ENCODE measurements around the gene MAP6. TPM values are rescaled to one million over a fixed set of nuclear protein-coding genes. Genes with fewer than 3 reads are reported as not detected.

The MAP6 gene
- total and polyA plus RNA-seq, 12 donors: 1.2 to 9.1 (median 5.8) TPM

DNA sequence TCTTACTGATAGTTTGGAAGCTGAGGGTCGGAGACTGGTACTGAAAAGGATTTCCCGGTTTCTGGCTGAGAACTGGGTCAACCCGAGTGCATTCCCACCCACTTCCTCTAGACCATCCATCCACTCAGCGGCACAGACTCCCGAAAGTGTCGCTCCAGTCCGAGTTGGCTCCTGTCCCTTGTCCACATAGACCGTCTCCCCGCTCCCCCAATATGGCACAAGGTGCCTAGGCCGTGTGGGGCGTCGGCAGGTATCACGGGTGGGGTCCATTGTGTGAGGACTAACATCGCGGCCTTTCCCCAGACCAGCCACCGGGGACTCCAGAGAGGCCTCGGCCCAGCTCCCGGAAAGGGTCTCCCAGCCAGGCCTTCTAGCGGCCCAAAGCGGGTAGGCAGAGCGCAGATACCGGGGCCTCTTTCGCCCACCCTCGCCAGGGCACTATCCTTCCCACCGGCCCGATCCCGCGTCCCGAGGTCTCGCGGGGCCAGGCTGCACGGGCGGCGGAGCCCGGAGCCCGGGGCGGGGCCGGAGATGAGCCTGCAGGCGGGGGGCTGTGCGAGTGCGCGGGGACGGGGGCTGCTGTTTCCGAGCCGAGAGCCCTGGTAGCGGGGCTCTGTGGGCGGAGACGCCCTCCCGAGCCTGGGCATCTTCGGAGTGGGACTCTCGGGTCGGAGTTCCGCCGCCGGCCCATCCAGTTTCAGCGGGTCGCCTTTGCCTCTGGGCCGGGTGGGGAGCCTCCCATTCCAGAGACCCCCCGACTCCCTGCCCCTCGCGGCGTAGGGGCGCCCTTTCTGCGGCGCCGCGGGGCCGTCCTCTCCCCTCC is 85.7 kb downstream of the MAP6 start:
- 2 to 3% methylated on average over 57 to 68 of the region's 68 CpGs for WGBS, 2 donors
- TF ChIP-seq, protein P1, sequence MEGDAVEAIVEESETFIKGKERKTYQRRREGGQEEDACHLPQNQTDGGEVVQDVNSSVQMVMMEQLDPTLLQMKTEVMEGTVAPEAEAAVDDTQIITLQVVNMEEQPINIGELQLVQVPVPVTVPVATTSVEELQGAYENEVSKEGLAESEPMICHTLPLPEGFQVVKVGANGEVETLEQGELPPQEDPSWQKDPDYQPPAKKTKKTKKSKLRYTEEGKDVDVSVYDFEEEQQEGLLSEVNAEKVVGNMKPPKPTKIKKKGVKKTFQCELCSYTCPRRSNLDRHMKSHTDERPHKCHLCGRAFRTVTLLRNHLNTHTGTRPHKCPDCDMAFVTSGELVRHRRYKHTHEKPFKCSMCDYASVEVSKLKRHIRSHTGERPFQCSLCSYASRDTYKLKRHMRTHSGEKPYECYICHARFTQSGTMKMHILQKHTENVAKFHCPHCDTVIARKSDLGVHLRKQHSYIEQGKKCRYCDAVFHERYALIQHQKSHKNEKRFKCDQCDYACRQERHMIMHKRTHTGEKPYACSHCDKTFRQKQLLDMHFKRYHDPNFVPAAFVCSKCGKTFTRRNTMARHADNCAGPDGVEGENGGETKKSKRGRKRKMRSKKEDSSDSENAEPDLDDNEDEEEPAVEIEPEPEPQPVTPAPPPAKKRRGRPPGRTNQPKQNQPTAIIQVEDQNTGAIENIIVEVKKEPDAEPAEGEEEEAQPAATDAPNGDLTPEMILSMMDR (IDR thresholded peaks at IDR 0.05): peak in 6 of 9 donors; percentile 30 to 55 (median 42)
- no peaks in the 10 kb centered on the region for H3K36me3 ChIP-seq
- H3K4me3 ChIP-seq: peak overlapping the region; percentile 81 to 98 (median 88)
- H3K9me3 ChIP-seq: no peaks in the 10 kb centered on the region
- ATAC-seq (peak; percentile 68 to 93 (median 88)), DNase-seq (peak; percentile 66 to 68)
- H3K27me3 ChIP-seq: no peaks in the 10 kb centered on the region
- intact Hi-C loops (cut with DNase I): loop anchor here in 2 of 10 donors (2.0 to 5.0 kb wide), 2 partner anchors 20 to 36 kb away; partner anchors contain the start of gene SERPINH1 (in 1 of the 2)
- H3K27ac ChIP-seq: peak overlapping the region; percentile 98 to 100 (median 98)
- peaks cover 5 to 39% (median 25%) of the 10 kb centered on the region in 9 donors for H3K4me1 ChIP-seq

DNA sequence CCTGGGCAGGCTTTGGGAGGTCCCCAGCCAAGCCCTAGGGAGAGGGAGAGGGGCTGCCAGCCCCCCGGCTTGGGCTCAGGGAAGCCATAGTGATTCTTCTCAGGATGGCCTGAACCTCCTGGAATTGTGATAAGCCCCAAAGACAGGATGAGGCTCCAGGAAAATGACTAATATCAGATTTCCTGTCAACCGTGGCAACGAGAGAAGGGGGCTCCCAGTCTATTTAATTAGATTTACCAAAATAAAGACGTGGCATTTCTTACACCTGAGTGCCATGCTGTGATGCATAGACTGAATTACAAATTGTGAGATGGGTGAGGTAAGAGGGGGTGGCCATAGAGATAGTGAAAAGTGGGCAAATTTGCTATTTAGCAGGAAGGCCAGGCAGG is 86.3 kb downstream of the MAP6 start:
- no peaks in the 10 kb centered on the region for H3K36me3 ChIP-seq
- DNase-seq (no peak), ATAC-seq (peak in 3 of 8 donors; percentile 0 to 10 (median 8))
- WGBS, 2 donors: 26 to 49% methylated on average over 4 of the region's 4 CpGs
- TF ChIP-seq, protein P1 (IDR thresholded peaks at IDR 0.05): no peak
- H3K9me3 ChIP-seq: no peaks in the 10 kb centered on the region
- peak overlapping the region; percentile 98 to 100 (median 98) for H3K27ac ChIP-seq
- H3K4me3 ChIP-seq: peak overlapping the region in 9 of 10 donors; percentile 81 to 98 (median 88)
- no peaks in the 10 kb centered on the region for H3K27me3 ChIP-seq
- intact Hi-C loops (cut with DNase I): loop anchor here in 2 of 10 donors (2.0 to 5.0 kb wide), 2 partner anchors 20 to 35 kb away; partner anchors contain the start of gene SERPINH1 (in 1 of the 2)
- peaks cover 5 to 38% (median 25%) of the 10 kb centered on the region in 9 donors for H3K4me1 ChIP-seq

DNA sequence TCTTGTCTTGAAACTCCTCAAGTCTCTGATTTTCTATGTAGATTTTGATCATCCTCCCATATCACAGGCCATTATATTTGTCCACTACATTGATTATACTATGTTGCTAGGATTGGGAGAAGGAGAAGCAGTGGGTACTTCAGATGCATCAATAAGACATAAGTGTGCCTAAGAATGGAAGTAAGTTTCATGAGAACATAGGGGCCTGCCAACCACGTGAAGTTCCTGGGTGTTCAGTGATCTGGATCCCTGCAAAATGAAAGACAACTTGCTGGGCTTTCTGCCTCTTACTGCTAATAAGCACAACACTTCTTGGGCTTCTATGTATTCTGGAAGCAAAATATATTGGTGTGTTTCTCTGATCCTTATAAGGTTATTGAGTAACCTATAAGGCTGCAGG is 89.0 kb downstream of the MAP6 start:
- no peak overlapping the region for H3K4me3 ChIP-seq
- TF ChIP-seq, protein P1 (IDR thresholded peaks at IDR 0.05): no peak
- intact Hi-C loops (cut with DNase I): loop anchor here in 2 of 10 donors (2.0 to 5.0 kb wide), 2 partner anchors 33 kb away; no protein-coding TSS in a partner anchor
- H3K4me1 ChIP-seq: peaks cover 5 to 46% (median 28%) of the 10 kb centered on the region in 9 donors
- no peak overlapping the region for H3K27ac ChIP-seq
- ATAC-seq (no peak), DNase-seq (no peak)
- no peaks in the 10 kb centered on the region for H3K27me3 ChIP-seq
- WGBS, 2 donors: 82 to 88% methylated on average over 1 of the region's 1 CpG
- no peaks in the 10 kb centered on the region for H3K36me3 ChIP-seq
- no peaks in the 10 kb centered on the region for H3K9me3 ChIP-seq

DNA sequence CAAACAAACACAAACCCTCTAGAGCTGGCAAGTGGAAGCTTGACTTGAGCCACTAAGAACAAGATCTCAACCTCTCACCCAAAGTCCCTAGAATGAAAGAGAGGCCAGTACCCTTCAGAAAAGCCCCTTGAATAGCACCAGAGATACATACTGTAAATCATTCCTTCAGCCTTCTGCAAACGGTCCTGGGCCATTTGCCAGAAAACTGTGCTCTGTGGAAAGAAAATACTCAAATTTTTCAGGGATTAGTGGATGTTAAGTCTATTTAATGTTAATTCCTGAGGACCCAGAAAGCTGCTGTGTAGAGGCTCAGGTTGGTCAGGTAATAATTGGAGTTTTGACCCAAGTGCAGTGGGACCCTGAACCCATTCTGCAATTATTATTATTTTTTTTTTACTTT is 89.9 kb downstream of the MAP6 start:
- WGBS, 2 donors: 19 to 20% methylated on average over 1 of the region's 1 CpG
- TF ChIP-seq, protein P1 (IDR thresholded peaks at IDR 0.05): no peak
- peaks cover 3 to 37% (median 19%) of the 10 kb centered on the region in 9 donors for H3K4me1 ChIP-seq

More for the DNA sequence above, 89.9 kb downstream of the MAP6 start:
- Histone ChIP-seq H3K27me3 (no peaks in the 10 kb centered on the region), H3K36me3 (peaks cover 0 to 7% (median 1%) of the 10 kb centered on the region in 9 donors), H3K9me3 (no peaks in the 10 kb centered on the region), H3K4me3 (no peak overlapping the region), H3K27ac (no peak overlapping the region)
- DNase-seq (no peak), ATAC-seq (no peak)
- intact Hi-C loops (cut with DNase I): loop anchor here in 1 of 10 donors (2.0 kb wide), 1 partner anchor 32 kb away; no protein-coding TSS in a partner anchor
